ENCODE results near the gene HTR2A.
A peak's percentile ranks its signal among the peaks of the same experiment; 100 is the strongest.

Gene HTR2A

DNA sequence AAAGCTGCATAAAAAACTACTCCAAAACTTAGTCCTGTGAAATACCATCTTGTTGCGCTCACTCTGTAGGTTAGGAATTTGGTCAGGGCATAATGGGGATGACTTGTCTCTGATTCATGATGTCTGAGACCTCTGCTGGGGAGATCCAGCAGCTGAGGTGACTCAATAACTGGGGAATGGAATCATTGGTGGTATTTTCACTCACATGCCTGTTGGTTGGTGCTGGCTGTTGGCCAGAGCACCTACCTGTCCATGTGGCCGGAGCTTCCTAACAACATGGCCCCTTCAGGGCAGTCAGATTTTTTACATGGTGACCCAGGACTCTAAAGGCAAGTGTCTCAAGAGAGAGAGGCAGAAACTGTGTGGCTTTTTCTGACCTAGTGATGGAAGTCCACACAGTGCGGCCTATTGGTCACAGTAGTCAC is 92.5 kb downstream of the HTR2A start:
- DNase-seq = no peak

DNA sequence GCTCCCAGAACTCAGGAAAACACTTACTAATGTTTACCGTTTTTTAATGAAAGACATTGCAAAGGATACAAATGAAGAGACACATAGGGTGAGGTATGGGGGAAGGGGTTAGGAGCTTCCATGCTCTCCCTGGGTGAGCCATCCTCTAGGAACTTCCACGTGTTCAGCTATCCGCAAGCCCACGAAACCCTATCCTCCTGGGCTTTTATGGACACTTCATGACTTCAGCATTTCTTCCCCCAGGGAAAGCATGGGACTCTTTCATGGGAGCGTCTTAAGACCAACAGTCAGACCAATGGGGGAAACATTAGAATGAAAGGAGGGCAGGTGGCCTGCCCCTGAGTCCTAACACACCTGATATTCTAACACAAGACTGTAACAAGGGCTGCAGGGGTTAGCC is 93.3 kb downstream of the HTR2A start:
- no peak for DNase-seq

DNA sequence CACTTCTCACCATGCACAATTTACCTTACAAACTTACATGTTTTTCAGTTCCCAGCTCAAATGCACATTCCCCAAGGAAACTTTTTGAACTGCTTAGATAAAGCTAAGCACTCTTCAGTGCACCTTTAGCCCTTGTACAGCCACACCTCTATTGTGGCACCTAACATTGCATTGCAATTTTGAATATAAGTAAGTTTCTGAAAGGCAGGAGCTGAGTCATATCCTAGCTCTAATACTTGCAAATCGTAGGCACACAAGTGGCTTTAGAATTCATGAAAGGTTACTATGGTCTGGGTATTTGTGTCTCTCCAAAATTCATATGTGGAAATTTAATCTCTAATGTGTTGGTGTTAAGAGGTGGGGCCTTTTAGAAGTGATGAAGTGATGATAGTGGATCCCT is 95.0 kb downstream of the HTR2A start:
- DNase-seq = no peak

GRCh38 chr13:46799139-46799538 is 97.7 kb downstream of the HTR2A start:
- no peak for DNase-seq

- no peak for DNase-seq
These were observed 99.2 kb downstream of the HTR2A start for GRCh38 chr13:46797501-46798237.

DNA sequence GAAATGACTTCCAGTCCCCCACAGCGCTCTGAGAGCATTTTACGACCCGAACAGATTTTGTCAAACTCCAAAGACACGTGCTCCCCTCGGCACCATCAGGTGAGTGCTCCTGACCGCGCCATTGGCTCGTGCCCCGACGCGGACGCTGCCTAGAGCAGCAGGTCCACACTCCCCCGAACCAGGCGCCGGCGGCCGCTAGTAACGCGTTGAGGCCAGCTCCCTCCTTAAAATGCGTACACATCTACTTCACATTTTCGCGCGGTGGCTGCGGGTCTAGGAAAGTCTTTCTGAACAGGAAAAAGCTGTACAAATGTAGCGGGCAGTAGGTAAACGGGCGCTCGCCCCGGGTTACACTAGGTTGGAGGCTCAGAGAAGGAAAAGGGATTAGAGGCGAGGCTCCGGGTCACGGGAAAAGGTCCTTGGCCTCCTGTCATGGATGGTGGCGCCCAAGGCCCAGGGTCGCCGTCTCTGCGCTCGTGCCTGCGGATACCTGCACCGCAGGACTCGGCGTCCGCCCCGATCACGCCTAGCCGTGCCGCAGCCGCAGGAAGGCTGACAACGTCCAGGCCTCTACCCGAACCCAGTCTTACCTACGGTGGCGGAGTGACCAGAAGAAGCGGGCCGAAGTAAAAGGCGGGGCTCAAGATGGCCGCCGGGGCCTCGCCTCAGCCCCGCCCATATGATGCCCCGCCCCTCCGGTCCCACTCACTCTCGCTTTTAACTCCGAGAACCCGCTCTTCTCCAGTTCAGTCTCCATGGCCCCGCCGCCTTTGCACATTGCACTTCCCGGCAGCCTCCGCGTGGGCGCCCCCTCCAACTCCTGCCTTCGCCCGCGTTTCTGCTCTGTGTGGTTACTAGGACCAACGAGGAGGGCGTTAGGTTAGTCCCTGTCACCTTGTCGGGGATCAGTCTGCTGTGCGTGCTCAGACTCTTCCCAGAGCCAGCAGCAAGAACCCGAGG is 100.1 kb downstream of the HTR2A start, which contains the start of gene ESD:
Gene ESD (minus strand): TSS at position 647 of the 960 bp plus-strand sequence. CDS start 5,748 bp downstream, outside the sequence.
- peak; percentile 96 for DNase-seq

DNA sequence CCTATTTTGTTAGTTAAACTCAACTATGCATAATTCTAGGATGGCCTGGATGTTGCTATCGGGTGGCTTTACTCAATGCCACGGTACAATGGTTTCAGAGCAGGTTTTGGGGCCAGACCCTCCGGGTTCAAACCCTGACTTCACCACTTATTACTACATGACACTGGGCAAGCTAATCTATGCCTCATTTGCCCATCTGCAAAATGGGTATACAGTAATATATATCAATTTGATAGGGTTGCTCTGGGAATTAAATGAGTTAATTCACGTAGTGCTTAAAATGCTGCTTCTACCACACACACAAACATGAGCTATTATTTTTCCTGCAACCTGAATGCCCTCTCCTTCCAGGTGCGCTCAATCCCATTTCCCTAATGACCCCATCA is 100.7 kb downstream of the HTR2A start:
- no peak for DNase-seq

DNA sequence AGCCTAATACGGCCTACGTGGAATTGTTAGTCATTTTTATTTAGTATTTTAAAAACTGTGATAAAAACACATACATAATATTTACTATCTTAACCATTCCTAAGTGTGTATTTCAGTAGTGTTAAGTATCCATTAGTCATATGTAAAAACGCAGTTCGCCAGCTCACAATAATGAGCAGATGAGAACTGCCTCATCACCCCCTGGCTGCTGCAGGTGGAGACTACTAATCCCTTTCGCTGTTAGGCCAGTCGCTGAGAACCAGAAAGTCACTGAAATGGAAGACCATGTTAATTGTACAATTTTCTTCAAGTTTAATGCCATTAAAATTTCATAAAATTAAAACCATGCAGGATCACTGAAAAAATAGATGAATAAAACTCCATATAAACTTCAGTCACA is 101.5 kb downstream of the HTR2A start:
- DNase-seq = no peak

DNA sequence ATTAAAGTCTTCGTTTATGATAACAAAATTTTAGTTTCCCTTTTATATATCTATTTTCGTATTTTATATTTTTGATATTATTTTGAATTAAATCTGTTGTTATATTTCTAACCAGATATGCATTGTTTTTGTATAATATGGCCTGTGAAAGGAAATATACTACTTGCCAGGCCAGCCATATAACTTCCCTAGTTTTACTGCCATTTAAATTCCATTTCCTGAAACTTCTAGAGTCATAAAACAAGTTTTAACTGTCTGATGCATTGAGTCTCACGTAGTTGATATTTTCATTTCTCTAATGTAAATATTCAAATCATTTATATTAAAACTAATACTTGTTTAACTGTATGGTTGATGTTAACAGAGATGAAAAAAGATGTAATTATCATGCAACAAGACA is 113.3 kb downstream of the HTR2A start:
- no peak for DNase-seq

DNA sequence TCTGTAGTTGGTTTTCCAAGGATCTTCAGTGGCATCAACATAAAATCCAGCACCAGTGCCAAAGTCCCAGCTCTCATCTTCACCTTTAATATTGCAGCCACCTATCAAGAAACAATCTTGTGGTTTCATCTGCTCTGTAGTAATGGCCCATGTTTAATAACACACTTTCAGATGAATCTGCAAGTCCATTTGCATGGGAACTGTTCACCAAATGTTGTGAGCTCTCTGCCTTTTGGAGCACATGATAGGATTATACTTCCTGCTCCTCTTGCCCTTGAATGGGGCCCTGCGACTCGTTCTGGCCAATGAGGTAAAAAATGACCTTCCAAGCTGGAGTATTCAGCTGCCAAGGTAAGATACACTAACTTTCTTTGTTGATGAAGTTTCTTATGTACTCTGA is 114.2 kb downstream of the HTR2A start:
- no peak for DNase-seq

DNA sequence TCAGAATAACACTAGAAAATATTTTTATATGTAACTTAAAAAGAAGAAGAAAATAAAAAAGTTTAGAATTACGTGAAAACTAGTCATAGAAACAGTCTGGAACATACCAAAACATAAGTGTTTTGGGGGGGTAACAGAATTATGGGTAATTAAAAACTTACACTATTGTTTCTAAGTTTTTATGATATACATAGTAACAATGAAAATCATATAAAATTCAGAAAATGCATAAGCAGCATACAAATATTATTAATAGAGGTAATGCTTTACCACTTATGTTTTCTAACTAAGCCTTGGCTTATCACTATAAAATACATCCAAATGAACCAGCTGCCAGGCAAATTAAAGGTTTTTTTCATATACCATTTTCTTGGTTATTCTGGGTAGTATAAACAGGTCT is 114.8 kb downstream of the HTR2A start:
- DNase-seq = no peak

All from Kasumi-1 (cell line).